ENCODE measurements around the gene CUEDC1. TPM values are rescaled to one million over a fixed set of nuclear protein-coding genes. Genes with fewer than 3 reads are reported as not detected.

CUEDC1 gene
- total and polyA plus RNA-seq, 9 of the 15 experiments (the other 6 are each of a cell fraction or from before 2014, with no cell fraction given): 0.20 to 4.1 (median 1.6) TPM; not detected in 1

DNA sequence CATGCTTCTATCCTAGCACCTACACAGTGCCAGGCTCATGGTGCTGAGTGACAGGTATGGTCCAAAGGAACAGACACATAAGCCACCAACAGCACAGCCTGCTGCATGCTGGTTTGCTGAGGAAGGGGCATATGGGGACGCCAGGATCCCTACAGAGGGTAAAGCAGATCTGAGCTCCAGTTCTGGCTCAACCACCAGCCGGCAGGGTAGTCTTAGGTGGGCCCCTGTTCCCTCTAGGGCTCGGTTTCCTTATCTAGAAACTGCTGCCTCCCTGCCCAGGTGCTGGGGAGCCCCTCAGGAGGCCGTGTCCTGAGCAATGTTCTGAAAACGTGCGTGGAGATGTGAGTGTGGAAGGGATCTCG is 81.2 kb downstream of the CUEDC1 start:
- no peak for ATAC-seq
- no peak overlapping the region for H3K9ac ChIP-seq (ENCODE audit: insufficient read depth in 1 of 2, low read depth in 2 of 2, low read length in 2 of 2)
- DNase-seq (ENCODE audit: extremely low read depth in 1 of 4, low spot score in 3 of 4): no peak
- H3K4me3 ChIP-seq: no peak overlapping the region
- H4K20me1 ChIP-seq (replicated peaks; ENCODE audit: control insufficient read depth, insufficient read depth, low read length): no peaks in the 10 kb centered on the region
- TF ChIP-seq FOXA1 (IDR thresholded peaks at IDR 0.05; ENCODE audit: borderline replicate concordance): no peak
- in situ Hi-C loops (cut with MboI): no loop called here
- no TSS peak for BruUV-seq (replicated peaks)
- WGBS (ENCODE audit: insufficient coverage, low coverage, missing lambda C conversion rate): 14% methylated on average over 7 of the region's 7 CpGs
- H3K4me2 ChIP-seq (ENCODE audit: insufficient read depth, low read length): no peak overlapping the region
- no peaks in the 10 kb centered on the region for H3K9me3 ChIP-seq (replicated peaks; ENCODE audit: control insufficient read depth, insufficient read depth, low read depth, low read length)
- H3K79me2 ChIP-seq (ENCODE audit: control insufficient read depth, insufficient read depth, low read length): no peaks in the 10 kb centered on the region
- peaks cover 4% of the 10 kb centered on the region for H3K9me1 ChIP-seq (ENCODE audit: control insufficient read depth, insufficient read depth, low read length)
- no peak for FAIRE-seq
- intact Hi-C loops (cut with micrococcal nuclease): no loop called here
- ChIA-PET CTCF (ENCODE audit: low intra/inter-chr PET ratio) (no interaction called here), POLR2A (interaction anchor here (0.6 to 0.8 kb wide), 3 partner anchors 12 to 116 kb away, joined by 4 to 5 read pairs (median 4); no protein-coding TSS in a partner anchor)
- peaks cover 9 to 28% of the 10 kb centered on the region in 2 experiments; a peak in 4 of 5 replicates for H3K27me3 ChIP-seq (ENCODE audit: control insufficient read depth in 2 of 2, insufficient read depth in 2 of 2, low read length in 2 of 2)
- H2AFZ ChIP-seq (ENCODE audit: low read depth, low read length): no peak overlapping the region
- no peak overlapping the region for H3K27ac ChIP-seq (ENCODE audit: extremely low read depth, low read depth, low read length)
- peaks cover 0 to 14% of the 10 kb centered on the region in 2 experiments; a peak in 2 of 5 replicates for H3K4me1 ChIP-seq (replicated peaks in 1 of 2; ENCODE audit: control insufficient read depth in 2 of 2, insufficient read depth in 2 of 2, low read length in 2 of 2)
- H3K36me3 ChIP-seq (ENCODE audit: control insufficient read depth, insufficient read depth, low read length): no peaks in the 10 kb centered on the region

DNA sequence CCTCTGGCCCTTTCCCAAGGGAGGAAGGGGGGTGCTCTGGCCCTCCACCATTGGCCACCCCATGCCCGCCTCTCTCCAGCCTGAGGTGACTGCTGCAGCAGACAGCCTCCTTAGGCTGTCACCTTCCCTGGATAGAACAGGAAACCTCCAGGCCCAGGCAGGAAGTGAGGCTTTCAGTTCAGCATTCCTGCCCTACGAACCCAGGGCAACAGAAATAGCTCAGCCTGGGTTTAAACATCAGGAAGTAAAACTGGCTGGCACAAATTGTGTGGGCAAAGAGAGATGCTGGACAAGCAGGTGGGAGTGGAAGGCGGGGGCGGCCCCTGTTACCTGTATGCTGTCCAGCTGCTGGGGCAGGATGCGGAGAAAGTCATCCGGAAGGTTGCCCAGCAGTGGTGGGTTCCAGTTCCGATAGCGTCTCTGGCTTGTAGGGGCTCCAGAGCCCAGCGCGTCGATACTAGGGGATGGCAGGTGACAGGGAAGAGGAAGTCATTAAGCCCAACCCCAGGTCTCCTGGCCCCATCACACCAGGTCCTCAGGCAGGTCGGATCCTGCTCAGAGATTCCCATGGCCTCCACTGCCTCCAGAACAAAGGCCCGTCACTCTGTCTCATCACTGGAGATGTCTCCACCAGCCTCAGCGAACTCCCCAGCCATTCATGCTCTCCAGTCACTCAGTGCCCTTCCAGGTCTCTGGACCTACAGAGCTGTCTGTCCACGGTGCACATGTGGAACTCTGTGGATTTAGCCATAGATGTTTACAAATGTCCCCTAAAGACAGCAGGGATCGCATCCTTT is 81.8 kb downstream of the CUEDC1 start:
- H3K9me1 ChIP-seq (ENCODE audit: control insufficient read depth, insufficient read depth, low read length): peaks cover 4% of the 10 kb centered on the region
- no peak overlapping the region for H3K4me2 ChIP-seq (ENCODE audit: insufficient read depth, low read length)
- ATAC-seq (no peak), FAIRE-seq (no peak), DNase-seq (ENCODE audit: extremely low read depth in 1 of 4, low spot score in 3 of 4) (no peak)
- H3K27me3 ChIP-seq (ENCODE audit: control insufficient read depth in 2 of 2, insufficient read depth in 2 of 2, low read length in 2 of 2): peaks cover 9 to 28% of the 10 kb centered on the region in 2 experiments; a peak in 4 of 5 replicates
- WGBS (ENCODE audit: insufficient coverage, low coverage, missing lambda C conversion rate): 31% methylated on average over 12 of the region's 16 CpGs
- intact Hi-C loops (cut with micrococcal nuclease) (no loop called here), in situ Hi-C loops (cut with MboI) (no loop called here)
- H3K4me1 ChIP-seq (replicated peaks in 1 of 2; ENCODE audit: control insufficient read depth in 2 of 2, insufficient read depth in 2 of 2, low read length in 2 of 2): peaks cover 0 to 19% of the 10 kb centered on the region in 2 experiments; a peak in 3 of 5 replicates
- no peaks in the 10 kb centered on the region for H3K36me3 ChIP-seq (ENCODE audit: control insufficient read depth, insufficient read depth, low read length)
- no peak overlapping the region for H3K27ac ChIP-seq (ENCODE audit: extremely low read depth, low read depth, low read length)
- no peak overlapping the region for H3K4me3 ChIP-seq
- BruUV-seq (replicated peaks): no TSS peak
- H3K9me3 ChIP-seq (replicated peaks; ENCODE audit: control insufficient read depth, insufficient read depth, low read depth, low read length): no peaks in the 10 kb centered on the region
- no peaks in the 10 kb centered on the region for H3K79me2 ChIP-seq (ENCODE audit: control insufficient read depth, insufficient read depth, low read length)
- H3K9ac ChIP-seq (ENCODE audit: insufficient read depth in 1 of 2, low read depth in 2 of 2, low read length in 2 of 2): no peak overlapping the region
- H4K20me1 ChIP-seq (replicated peaks; ENCODE audit: control insufficient read depth, insufficient read depth, low read length): no peaks in the 10 kb centered on the region
- CTCF ChIA-PET (ENCODE audit: low intra/inter-chr PET ratio): no interaction called here
- POLR2A ChIA-PET: interaction anchor here (0.6 to 0.8 kb wide), 2 partner anchors 14 to 116 kb away, joined by 3 to 5 read pairs; no protein-coding TSS in a partner anchor
- H2AFZ ChIP-seq (ENCODE audit: low read depth, low read length): no peak overlapping the region
- no peak for TF ChIP-seq ARID1B (IDR thresholded peaks at IDR 0.05)
- TF ChIP-seq L3MBTL2 (IDR thresholded peaks at IDR 0.05): no peak
- TF ChIP-seq, protein P1, sequence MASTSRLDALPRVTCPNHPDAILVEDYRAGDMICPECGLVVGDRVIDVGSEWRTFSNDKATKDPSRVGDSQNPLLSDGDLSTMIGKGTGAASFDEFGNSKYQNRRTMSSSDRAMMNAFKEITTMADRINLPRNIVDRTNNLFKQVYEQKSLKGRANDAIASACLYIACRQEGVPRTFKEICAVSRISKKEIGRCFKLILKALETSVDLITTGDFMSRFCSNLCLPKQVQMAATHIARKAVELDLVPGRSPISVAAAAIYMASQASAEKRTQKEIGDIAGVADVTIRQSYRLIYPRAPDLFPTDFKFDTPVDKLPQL (IDR thresholded peaks at IDR 0.05; ENCODE audit: extremely low read depth, insufficient read length): no peak
- no peak for TF ChIP-seq ETV1 (tag; conservative IDR thresholded peaks at IDR 0.05; ENCODE audit: low read depth)
- TF ChIP-seq RUNX1 (IDR thresholded peaks at IDR 0.05; ENCODE audit: low read depth): no peak
- TF ChIP-seq RFX5 (IDR thresholded peaks at IDR 0.05; ENCODE audit: low read depth, low read length): no peak
- TF ChIP-seq HEY1 (CRISPR knock-in tag; IDR thresholded peaks at IDR 0.05; ENCODE audit: borderline replicate concordance): no peak
- TF ChIP-seq, protein P2, sequence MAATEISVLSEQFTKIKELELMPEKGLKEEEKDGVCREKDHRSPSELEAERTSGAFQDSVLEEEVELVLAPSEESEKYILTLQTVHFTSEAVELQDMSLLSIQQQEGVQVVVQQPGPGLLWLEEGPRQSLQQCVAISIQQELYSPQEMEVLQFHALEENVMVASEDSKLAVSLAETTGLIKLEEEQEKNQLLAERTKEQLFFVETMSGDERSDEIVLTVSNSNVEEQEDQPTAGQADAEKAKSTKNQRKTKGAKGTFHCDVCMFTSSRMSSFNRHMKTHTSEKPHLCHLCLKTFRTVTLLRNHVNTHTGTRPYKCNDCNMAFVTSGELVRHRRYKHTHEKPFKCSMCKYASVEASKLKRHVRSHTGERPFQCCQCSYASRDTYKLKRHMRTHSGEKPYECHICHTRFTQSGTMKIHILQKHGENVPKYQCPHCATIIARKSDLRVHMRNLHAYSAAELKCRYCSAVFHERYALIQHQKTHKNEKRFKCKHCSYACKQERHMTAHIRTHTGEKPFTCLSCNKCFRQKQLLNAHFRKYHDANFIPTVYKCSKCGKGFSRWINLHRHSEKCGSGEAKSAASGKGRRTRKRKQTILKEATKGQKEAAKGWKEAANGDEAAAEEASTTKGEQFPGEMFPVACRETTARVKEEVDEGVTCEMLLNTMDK (IDR thresholded peaks at IDR 0.05; ENCODE audit: borderline replicate concordance, insufficient read depth, low read depth, low read length, poor library complexity, severe bottlenecking): no peak
- TF ChIP-seq ZNF197 (CRISPR knock-in tag; IDR thresholded peaks at IDR 0.05; ENCODE audit: low read depth): no peak
- TF ChIP-seq, protein P3, sequence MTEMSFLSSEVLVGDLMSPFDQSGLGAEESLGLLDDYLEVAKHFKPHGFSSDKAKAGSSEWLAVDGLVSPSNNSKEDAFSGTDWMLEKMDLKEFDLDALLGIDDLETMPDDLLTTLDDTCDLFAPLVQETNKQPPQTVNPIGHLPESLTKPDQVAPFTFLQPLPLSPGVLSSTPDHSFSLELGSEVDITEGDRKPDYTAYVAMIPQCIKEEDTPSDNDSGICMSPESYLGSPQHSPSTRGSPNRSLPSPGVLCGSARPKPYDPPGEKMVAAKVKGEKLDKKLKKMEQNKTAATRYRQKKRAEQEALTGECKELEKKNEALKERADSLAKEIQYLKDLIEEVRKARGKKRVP (CRISPR knock-in tag; IDR thresholded peaks at IDR 0.05): no peak
